GM12873 (cell line): Measurements from ENCODE around the gene RNU4-1.

Source experiments
- TF ChIP-seq, protein P1 (sequence below): IDR thresholded peaks from 2 replicates; pipeline ENCODE4 v1.5.1; 2012; ENCODE audit warnings: low read depth, mild to moderate bottlenecking, moderate library complexity, low read length, control low read depth; ENCODE audit not compliant: insufficient read depth; ENCODE audit errors: missing control alignments

RNU4-1 gene

DNA sequence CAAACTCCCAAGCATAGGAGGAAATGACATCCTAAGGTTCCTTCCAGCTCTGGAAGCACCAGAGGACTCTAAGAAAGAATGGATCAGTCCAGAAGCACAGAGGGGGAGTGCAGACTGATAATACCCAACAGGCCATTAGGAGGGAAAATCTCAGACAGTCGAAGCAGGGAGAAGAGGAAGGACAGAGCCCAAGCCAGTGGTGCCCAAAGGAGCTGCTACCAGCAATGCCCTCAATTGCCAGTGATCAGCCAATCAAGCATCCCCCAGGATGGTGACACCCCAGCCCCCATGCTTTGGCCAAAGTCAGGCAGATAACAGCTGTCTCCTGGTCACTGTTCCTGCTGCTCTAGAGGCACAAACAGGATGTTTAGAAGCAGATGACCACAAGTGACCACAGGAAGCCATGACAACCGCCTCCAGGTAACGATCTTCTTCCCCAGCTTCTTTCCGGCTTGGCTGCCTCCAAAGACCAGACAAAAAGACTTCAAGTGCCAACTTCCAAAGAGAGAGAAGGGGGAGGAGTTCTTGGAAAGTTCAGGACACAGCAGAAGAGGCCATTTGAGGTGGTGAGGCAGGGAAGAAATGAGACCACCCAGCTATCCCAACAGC is 43.7 kb downstream of the RNU4-1 start:
- TF ChIP-seq, protein P1, sequence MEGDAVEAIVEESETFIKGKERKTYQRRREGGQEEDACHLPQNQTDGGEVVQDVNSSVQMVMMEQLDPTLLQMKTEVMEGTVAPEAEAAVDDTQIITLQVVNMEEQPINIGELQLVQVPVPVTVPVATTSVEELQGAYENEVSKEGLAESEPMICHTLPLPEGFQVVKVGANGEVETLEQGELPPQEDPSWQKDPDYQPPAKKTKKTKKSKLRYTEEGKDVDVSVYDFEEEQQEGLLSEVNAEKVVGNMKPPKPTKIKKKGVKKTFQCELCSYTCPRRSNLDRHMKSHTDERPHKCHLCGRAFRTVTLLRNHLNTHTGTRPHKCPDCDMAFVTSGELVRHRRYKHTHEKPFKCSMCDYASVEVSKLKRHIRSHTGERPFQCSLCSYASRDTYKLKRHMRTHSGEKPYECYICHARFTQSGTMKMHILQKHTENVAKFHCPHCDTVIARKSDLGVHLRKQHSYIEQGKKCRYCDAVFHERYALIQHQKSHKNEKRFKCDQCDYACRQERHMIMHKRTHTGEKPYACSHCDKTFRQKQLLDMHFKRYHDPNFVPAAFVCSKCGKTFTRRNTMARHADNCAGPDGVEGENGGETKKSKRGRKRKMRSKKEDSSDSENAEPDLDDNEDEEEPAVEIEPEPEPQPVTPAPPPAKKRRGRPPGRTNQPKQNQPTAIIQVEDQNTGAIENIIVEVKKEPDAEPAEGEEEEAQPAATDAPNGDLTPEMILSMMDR: no peak

DNA sequence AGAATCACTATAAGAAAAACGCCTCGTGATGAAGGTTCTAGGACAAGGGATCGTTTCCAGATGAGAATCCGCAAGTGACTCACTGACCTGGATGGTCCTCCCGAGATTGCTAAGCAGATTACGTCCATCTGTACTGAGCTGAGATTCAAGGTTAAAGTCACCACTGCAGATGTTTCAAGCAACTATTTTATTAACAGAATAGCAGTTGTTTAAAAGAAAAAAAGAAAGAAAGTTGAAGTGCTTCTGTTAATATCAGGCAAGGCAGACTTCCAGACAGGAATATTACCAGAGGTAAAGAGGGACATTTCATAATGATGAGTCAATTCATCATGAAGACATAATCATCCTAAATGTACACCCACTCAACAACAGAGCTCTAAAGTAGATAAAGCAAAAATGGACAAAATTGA is 45.4 kb downstream of the RNU4-1 start:
- TF ChIP-seq, protein P1: no peak

DNA sequence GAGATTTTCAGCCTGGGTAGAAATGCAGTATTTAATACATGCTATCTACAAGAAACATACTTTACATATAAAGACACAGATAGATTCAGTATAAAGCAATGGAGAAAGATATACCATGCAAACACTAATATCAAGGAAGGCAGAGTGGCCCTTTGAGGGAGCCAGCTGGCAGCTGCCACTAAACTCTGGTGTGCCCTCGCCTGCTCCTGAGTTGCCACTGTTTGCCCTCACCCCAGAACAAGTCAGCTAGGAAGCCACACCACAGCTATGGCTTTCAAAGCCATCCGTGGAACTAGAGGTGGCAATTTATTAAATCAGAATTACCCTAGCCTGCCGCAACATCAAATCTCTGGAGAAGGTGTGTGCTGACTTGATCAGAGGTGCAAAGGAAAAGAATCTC is 45.9 kb downstream of the RNU4-1 start:
- TF ChIP-seq, protein P1: no peak
